ENCODE measurements around the gene VWDE. TPM values are rescaled to one million over a fixed set of nuclear protein-coding genes. Genes with fewer than 3 reads are reported as not detected.

VWDE gene
- polyA plus RNA-seq, 1 donor from 2014 or later = 0.27 TPM

DNA sequence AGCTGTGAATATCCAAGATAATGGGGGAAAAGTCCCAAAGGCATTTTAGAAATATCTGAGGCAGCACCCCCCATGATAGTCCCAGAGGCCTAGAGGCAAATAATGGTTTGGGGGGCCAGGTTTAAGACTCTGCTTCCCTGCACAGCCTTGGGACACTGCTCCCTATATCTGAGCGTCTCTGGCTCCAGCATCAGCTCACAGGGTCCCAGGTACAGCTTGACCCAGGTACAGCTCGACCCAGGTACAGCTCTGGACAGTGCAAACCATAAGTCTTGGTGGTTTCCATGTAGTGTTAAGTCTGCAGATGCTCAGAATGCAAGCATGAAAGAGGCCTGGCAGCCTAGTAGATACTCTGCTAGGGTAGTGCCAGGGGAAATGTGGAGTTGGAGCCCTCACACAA lies 47.0 kb upstream of the VWDE start:
- H3K27ac ChIP-seq (ENCODE audit: low read length) = no peak overlapping the region
- no peaks in the 10 kb centered on the region for H3K9me2 ChIP-seq (ENCODE audit: insufficient read depth, low read length)
- TF ChIP-seq, protein P1, sequence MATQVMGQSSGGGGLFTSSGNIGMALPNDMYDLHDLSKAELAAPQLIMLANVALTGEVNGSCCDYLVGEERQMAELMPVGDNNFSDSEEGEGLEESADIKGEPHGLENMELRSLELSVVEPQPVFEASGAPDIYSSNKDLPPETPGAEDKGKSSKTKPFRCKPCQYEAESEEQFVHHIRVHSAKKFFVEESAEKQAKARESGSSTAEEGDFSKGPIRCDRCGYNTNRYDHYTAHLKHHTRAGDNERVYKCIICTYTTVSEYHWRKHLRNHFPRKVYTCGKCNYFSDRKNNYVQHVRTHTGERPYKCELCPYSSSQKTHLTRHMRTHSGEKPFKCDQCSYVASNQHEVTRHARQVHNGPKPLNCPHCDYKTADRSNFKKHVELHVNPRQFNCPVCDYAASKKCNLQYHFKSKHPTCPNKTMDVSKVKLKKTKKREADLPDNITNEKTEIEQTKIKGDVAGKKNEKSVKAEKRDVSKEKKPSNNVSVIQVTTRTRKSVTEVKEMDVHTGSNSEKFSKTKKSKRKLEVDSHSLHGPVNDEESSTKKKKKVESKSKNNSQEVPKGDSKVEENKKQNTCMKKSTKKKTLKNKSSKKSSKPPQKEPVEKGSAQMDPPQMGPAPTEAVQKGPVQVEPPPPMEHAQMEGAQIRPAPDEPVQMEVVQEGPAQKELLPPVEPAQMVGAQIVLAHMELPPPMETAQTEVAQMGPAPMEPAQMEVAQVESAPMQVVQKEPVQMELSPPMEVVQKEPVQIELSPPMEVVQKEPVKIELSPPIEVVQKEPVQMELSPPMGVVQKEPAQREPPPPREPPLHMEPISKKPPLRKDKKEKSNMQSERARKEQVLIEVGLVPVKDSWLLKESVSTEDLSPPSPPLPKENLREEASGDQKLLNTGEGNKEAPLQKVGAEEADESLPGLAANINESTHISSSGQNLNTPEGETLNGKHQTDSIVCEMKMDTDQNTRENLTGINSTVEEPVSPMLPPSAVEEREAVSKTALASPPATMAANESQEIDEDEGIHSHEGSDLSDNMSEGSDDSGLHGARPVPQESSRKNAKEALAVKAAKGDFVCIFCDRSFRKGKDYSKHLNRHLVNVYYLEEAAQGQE (IDR thresholded peaks at IDR 0.05; ENCODE audit: borderline replicate concordance) = no peak
- TF ChIP-seq, protein P2, sequence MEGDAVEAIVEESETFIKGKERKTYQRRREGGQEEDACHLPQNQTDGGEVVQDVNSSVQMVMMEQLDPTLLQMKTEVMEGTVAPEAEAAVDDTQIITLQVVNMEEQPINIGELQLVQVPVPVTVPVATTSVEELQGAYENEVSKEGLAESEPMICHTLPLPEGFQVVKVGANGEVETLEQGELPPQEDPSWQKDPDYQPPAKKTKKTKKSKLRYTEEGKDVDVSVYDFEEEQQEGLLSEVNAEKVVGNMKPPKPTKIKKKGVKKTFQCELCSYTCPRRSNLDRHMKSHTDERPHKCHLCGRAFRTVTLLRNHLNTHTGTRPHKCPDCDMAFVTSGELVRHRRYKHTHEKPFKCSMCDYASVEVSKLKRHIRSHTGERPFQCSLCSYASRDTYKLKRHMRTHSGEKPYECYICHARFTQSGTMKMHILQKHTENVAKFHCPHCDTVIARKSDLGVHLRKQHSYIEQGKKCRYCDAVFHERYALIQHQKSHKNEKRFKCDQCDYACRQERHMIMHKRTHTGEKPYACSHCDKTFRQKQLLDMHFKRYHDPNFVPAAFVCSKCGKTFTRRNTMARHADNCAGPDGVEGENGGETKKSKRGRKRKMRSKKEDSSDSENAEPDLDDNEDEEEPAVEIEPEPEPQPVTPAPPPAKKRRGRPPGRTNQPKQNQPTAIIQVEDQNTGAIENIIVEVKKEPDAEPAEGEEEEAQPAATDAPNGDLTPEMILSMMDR (IDR thresholded peaks at IDR 0.05; ENCODE audit: poor library complexity, severe bottlenecking) = no peak
- TF ChIP-seq MXI1 (conservative IDR thresholded peaks at IDR 0.05; ENCODE audit: poor library complexity, severe bottlenecking) = no peak
- no peak for TF ChIP-seq TAF1 (IDR thresholded peaks at IDR 0.05; ENCODE audit: low read depth)
- H3K27me3 ChIP-seq (ENCODE audit: insufficient read depth, low read depth, low read length) = no peaks in the 10 kb centered on the region
- H3K4me2 ChIP-seq (ENCODE audit: low read length) = no peak overlapping the region
- H3K9me3 ChIP-seq (ENCODE audit: low read length) = no peaks in the 10 kb centered on the region
- no peak overlapping the region for H3K4me3 ChIP-seq (ENCODE audit: low read length)
- no peak overlapping the region for H3K9ac ChIP-seq (ENCODE audit: low read length)
- no peak overlapping the region for H2AFZ ChIP-seq (ENCODE audit: low read depth, low read length)
- H3K36me3 ChIP-seq (ENCODE audit: insufficient read depth, low read length) = no peaks in the 10 kb centered on the region
- no peaks in the 10 kb centered on the region for H3K79me2 ChIP-seq (replicated peaks; ENCODE audit: insufficient read depth, low read length)
- no peaks in the 10 kb centered on the region for H4K20me1 ChIP-seq (ENCODE audit: insufficient read depth)
- no peaks in the 10 kb centered on the region for H3F3A ChIP-seq (ENCODE audit: insufficient read depth, low read length, poor library complexity, severe bottlenecking)

DNA sequence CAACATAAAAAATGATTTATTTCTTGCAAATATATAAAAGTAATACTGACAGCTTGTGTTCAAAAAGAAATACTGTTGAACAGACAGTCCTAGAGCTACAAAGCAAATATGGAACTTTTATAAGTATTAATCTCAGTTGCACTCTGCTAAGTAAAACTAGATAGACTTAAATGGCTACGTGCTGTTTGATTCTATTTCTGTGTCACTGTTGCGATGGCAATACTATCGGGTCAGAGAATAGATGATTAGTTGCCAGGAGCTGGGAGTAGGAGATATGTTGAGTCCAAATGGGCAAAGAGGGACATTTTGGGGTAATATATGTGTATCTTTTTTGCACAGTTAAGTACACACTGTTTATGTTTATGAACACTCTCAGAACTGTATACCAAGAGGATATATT lies 41.1 kb upstream of the VWDE start:
- H3K9me3 ChIP-seq (ENCODE audit: low read length) = no peaks in the 10 kb centered on the region
- no peak overlapping the region for H3K4me3 ChIP-seq (ENCODE audit: low read length)
- H3K79me2 ChIP-seq (replicated peaks; ENCODE audit: insufficient read depth, low read length) = no peaks in the 10 kb centered on the region
- no peaks in the 10 kb centered on the region for H3K9me2 ChIP-seq (ENCODE audit: insufficient read depth, low read length)
- no peaks in the 10 kb centered on the region for H3K36me3 ChIP-seq (ENCODE audit: insufficient read depth, low read length)
- no peaks in the 10 kb centered on the region for H4K20me1 ChIP-seq (ENCODE audit: insufficient read depth)
- no peaks in the 10 kb centered on the region for H3F3A ChIP-seq (ENCODE audit: insufficient read depth, low read length, poor library complexity, severe bottlenecking)
- no peaks in the 10 kb centered on the region for H3K27me3 ChIP-seq (ENCODE audit: insufficient read depth, low read depth, low read length)
- no peak overlapping the region for H3K9ac ChIP-seq (ENCODE audit: low read length)
- TF ChIP-seq MXI1 (conservative IDR thresholded peaks at IDR 0.05; ENCODE audit: poor library complexity, severe bottlenecking) (no peak), RAD21 (conservative IDR thresholded peaks at IDR 0.05) (no peak), EP300 (conservative IDR thresholded peaks at IDR 0.05; ENCODE audit: poor library complexity, severe bottlenecking) (no peak), EZH2 (IDR thresholded peaks at IDR 0.05; ENCODE audit: borderline replicate concordance, insufficient read depth, low read length, poor library complexity, severe bottlenecking) (no peak), SMC3 (conservative IDR thresholded peaks at IDR 0.05; ENCODE audit: poor library complexity) (no peak), TAF1 (IDR thresholded peaks at IDR 0.05; ENCODE audit: low read depth) (no peak), POLR2AphosphoS5 (IDR thresholded peaks at IDR 0.05) (no peak)
- TF ChIP-seq, protein P1 (IDR thresholded peaks at IDR 0.05; ENCODE audit: borderline replicate concordance) = no peak
- TF ChIP-seq, protein P2 (IDR thresholded peaks at IDR 0.05; ENCODE audit: poor library complexity, severe bottlenecking) = no peak
- H3K27ac ChIP-seq (ENCODE audit: low read length) = no peak overlapping the region
- no peak overlapping the region for H2AFZ ChIP-seq (ENCODE audit: low read depth, low read length)
- H3K4me2 ChIP-seq (ENCODE audit: low read length) = no peak overlapping the region

Data from neural cell (in vitro differentiated cells).